HG02938 (cell line): Measurements from ENCODE around the gene AGO4.
"Not testable (repeated sequence)": the region's sequence is repeated elsewhere in the genome, so short reads cannot be mapped to it uniquely, and the experiment has no call there.

Experiments used
- ATAC-seq: cut with Tn5 transposase; IDR thresholded peaks from one replicate; pipeline ENCODE4 v1.9.1; 2021; ENCODE audit warnings: mild to moderate bottlenecking, moderate library complexity; ENCODE audit not compliant: unreplicated experiment

The AGO4 gene

GRCh38 chr1:35863881-35864625, 56.2 kb downstream of the AGO4 start:
- no peak for ATAC-seq

GRCh38 chr1:35864813-35865212, 57.0 kb downstream of the AGO4 start:
- no peak for ATAC-seq

GRCh38 chr1:35866991-35867390, 59.2 kb downstream of the AGO4 start:
- no peak for ATAC-seq

GRCh38 chr1:35869245-35869950, 61.6 kb downstream of the AGO4 start:
- ATAC-seq: not testable (repeated sequence)

GRCh38 chr1:35870651-35871309, 63.0 kb downstream of the AGO4 start:
- ATAC-seq: no peak

GRCh38 chr1:35873243-35873750, 65.5 kb downstream of the AGO4 start:
- no peak for ATAC-seq

- ATAC-seq: not testable (repeated sequence)
These were observed 66.3 kb downstream of the AGO4 start for GRCh38 chr1:35874115-35874514.

GRCh38 chr1:35876988-35877387, 69.2 kb downstream of the AGO4 start:
- ATAC-seq: no peak

GRCh38 chr1:35881850-35882273, 74.0 kb downstream of the AGO4 start:
- no peak for ATAC-seq

GRCh38 chr1:35882586-35882944, 74.7 kb downstream of the AGO4 start:
- no peak for ATAC-seq

- peak; percentile 74 for ATAC-seq
These were observed 75.3 kb downstream of the AGO4 start, which contains the start of gene AGO1 for GRCh38 chr1:35882945-35883634. Gene AGO1, plus strand, starts transcription at chr1:35883209. Its CDS starts 213 bp downstream, at chr1:35883422.

- ATAC-seq: no peak
These were observed 75.9 kb downstream of the AGO4 start for GRCh38 chr1:35883635-35884101.

GRCh38 chr1:35884934-35885333, 77.1 kb downstream of the AGO4 start:
- no peak for ATAC-seq

GRCh38 chr1:35885961-35886558, 78.2 kb downstream of the AGO4 start:
- ATAC-seq: no peak

GRCh38 chr1:35886577-35887431, 79.0 kb downstream of the AGO4 start:
- ATAC-seq: no peak

- no peak for ATAC-seq
These were observed 79.7 kb downstream of the AGO4 start for GRCh38 chr1:35887508-35887907.

GRCh38 chr1:35888255-35888654, 80.4 kb downstream of the AGO4 start:
- no peak for ATAC-seq

- ATAC-seq: not testable (repeated sequence)
These were observed 81.2 kb downstream of the AGO4 start for GRCh38 chr1:35888981-35889380.

- ATAC-seq: no peak
These were observed 85.4 kb downstream of the AGO4 start for GRCh38 chr1:35893051-35893879.
